Vagina (tissue), 2 donors: ENCODE measurements around the gene KIAA1671. TPM values are rescaled to one million over a fixed set of nuclear protein-coding genes. Genes with fewer than 3 reads are reported as not detected.

ENCODE experiments used
- DNase-seq, 2 donors: peaks; one replicate each; pipeline ENCODE4 v3.0.0-alpha.2; 2017; ENCODE audit errors: extremely low spot score in 2 of 2
- H3K27ac ChIP-seq: fragments of 200-600 bp; sonication (generic); one replicate; pipeline ENCODE4 v1.5.1; 2019
- H3K27me3 ChIP-seq: fragments of 200-600 bp; sonication (generic); one replicate; pipeline ENCODE4 v1.5.1; 2019
- H3K36me3 ChIP-seq, 2 donors: fragments of 200-600 bp; sonication (generic); one replicate each; pipeline ENCODE4 v1.5.1; 2017 to 2019
- H3K4me1 ChIP-seq: fragments of 200-600 bp; sonication (generic); one replicate; pipeline ENCODE4 v1.5.1; 2019
- H3K4me3 ChIP-seq, 2 donors: fragments of 200-600 bp; sonication (generic); 1 replicate in 1 of 2; 2 replicates in 1 of 2; pipeline ENCODE4 v1.5.1; 2016 to 2019
- H3K9me3 ChIP-seq: fragments of 200-600 bp; sonication (generic); one replicate; pipeline ENCODE4 v1.5.1; 2019
- POLR2A ChIP-seq, 2 donors: fragments of 450-650 bp; IDR thresholded peaks; one replicate each; pipeline ENCODE4 v1.6.1; 2017; ENCODE audit warnings: antibody characterized with exemption in 2 of 2, mild to moderate bottlenecking in 2 of 2, moderate library complexity in 2 of 2
- POLR2AphosphoS5 ChIP-seq, 2 donors: sonication (generic); formaldehyde crosslinking; IDR thresholded peaks; one replicate each; pipeline ENCODE4 v1.9.0; 2017; ENCODE audit warnings: antibody characterized with exemption in 2 of 2, mild to moderate bottlenecking in 2 of 2, low read depth in 1 of 2; ENCODE audit not compliant: insufficient read depth in 1 of 2
- intact Hi-C: fragments of 100-400 bp; cut with DNase I; formaldehyde crosslinking; loops from one replicate; pipeline ENCODE4 v1.15.1; 2023
- total RNA-seq: library from RNA; depleted of rRNA; stranded (reverse); fragments of >200 nt; gene quantifications from one replicate; pipeline ENCODE4 v1.2.3, GENCODE V29; 2016
- TF ChIP-seq, protein P1 (sequence below), 3 experiments: fragments of 450-650 bp in 2 of 3; fragments of 200-600 bp in 1 of 3; sonication (generic) in 1 of 3; IDR thresholded peaks; one replicate each; pipeline ENCODE4 v1.5.1; 2017 to 2019; ENCODE audit warnings: antibody characterized with exemption in 3 of 3, mild to moderate bottlenecking in 2 of 3, moderate library complexity in 2 of 3

The KIAA1671 gene
- total RNA-seq, 1 donor from 2014 or later: 54.0 TPM

DNA sequence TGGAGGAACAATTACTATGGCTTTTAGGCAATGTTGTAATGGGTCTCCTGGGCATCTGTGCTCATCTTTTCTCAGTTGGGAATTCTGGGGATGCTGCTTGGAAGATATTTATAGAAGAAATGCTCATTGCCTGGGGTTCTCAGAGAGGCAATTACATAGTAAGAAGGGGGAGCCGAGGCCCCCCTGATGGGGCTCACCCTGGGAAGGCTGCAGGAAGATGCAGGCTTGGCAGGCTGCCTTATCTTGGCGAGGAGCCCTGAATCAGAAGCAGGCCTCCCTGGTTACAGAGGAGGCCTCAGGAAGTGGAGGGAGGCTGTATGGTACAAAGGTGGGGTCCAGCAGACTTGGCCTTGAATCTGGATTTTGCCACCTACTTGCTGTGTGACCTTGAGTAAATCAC, 186.5 kb downstream of the KIAA1671 start:
- TF ChIP-seq, protein P1, sequence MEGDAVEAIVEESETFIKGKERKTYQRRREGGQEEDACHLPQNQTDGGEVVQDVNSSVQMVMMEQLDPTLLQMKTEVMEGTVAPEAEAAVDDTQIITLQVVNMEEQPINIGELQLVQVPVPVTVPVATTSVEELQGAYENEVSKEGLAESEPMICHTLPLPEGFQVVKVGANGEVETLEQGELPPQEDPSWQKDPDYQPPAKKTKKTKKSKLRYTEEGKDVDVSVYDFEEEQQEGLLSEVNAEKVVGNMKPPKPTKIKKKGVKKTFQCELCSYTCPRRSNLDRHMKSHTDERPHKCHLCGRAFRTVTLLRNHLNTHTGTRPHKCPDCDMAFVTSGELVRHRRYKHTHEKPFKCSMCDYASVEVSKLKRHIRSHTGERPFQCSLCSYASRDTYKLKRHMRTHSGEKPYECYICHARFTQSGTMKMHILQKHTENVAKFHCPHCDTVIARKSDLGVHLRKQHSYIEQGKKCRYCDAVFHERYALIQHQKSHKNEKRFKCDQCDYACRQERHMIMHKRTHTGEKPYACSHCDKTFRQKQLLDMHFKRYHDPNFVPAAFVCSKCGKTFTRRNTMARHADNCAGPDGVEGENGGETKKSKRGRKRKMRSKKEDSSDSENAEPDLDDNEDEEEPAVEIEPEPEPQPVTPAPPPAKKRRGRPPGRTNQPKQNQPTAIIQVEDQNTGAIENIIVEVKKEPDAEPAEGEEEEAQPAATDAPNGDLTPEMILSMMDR (IDR thresholded peaks at IDR 0.05): no peak
- TF ChIP-seq POLR2A (IDR thresholded peaks at IDR 0.05): no peak
- no peaks in the 10 kb centered on the region for H3K36me3 ChIP-seq
- no peak for DNase-seq
- H3K27me3 ChIP-seq: no peaks in the 10 kb centered on the region
- no peaks in the 10 kb centered on the region for H3K9me3 ChIP-seq
- no peak overlapping the region for H3K27ac ChIP-seq
- intact Hi-C loops: no loop called here
- peaks cover 42% of the 10 kb centered on the region for H3K4me1 ChIP-seq
- no peak overlapping the region for H3K4me3 ChIP-seq

DNA sequence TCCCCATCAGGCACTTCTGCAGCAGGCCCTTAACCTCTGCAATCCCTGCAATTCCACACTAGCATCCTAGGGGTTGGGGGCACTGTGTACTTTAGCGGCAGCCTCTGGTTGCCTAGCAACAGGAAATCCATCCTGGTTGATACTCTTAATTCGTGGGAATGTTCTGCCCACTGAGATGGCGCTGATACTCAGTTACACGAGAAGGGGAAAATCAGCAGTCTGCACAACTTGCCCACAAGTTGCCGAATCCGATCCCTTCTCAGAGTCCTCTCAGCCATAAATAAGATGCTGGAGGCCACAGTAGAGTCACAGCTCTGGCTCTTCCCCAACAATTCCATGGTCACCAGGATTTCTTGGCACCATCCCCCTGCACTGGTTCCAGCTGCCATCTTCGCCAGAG, 189.6 kb downstream of the KIAA1671 start:
- no peak overlapping the region for H3K27ac ChIP-seq
- no peaks in the 10 kb centered on the region for H3K36me3 ChIP-seq
- H3K27me3 ChIP-seq: no peaks in the 10 kb centered on the region
- H3K4me3 ChIP-seq: no peak overlapping the region
- intact Hi-C loops: no loop called here
- DNase-seq: no peak
- no peaks in the 10 kb centered on the region for H3K9me3 ChIP-seq
- H3K4me1 ChIP-seq: peaks cover 23% of the 10 kb centered on the region
- TF ChIP-seq, protein P1 (IDR thresholded peaks at IDR 0.05): no peak
- no peak for TF ChIP-seq POLR2A (IDR thresholded peaks at IDR 0.05)
- no peak for TF ChIP-seq POLR2AphosphoS5 (IDR thresholded peaks at IDR 0.05; ENCODE audit: insufficient read depth in 1 of 2, low read depth in 1 of 2)

DNA sequence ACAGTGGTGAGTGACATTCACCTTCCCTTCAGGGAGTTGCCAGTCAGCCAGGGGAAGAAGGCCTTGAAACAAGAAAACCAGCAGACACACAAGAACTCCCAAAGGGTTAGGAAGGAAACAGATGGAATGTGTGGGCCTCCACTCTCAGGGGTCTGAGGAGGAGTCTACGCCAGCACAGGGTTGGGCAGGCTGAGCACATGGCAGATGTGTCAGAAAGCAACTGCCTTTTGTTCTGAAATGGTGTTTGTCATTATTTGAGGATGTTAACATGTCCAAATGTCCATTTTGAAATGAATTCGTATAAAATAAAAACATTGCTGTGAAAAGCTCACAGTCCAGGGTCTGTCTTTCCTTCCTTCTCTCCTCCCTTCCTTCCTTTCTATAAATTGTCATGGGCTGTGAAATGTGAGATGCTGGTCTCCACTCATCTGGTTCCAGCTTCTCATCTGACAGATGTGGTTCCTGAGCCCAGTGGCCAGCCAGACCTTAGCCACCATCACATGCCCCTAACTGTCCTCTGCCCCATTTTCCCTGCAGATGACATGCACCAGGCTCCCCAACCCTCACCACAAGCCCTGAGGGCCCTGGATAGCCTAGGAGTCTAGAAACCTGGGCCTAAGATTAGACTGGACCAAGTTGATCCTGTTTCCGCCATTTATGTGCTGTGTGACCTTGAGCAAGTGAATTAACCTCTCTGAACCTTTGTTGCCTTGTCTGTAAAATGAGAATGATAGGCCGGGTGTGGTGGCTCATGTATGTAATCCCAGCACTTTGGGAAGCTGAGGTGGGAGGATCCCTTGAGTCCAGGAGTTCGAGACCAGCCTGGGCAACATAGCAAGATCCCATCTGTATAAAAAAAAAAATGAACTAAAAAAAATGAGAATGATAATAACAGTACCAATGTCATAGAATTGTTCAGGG, 190.9 kb downstream of the KIAA1671 start:
- Histone ChIP-seq H3K4me1 (peaks cover 24% of the 10 kb centered on the region), H3K9me3 (no peaks in the 10 kb centered on the region), H3K4me3 (no peak overlapping the region), H3K27ac (no peak overlapping the region), H3K27me3 (no peaks in the 10 kb centered on the region), H3K36me3 (no peaks in the 10 kb centered on the region)
- intact Hi-C loops: no loop called here
- DNase-seq: no peak
- TF ChIP-seq, protein P1 (IDR thresholded peaks at IDR 0.05): no peak
- no peak for TF ChIP-seq POLR2A (IDR thresholded peaks at IDR 0.05)
- no peak for TF ChIP-seq POLR2AphosphoS5 (IDR thresholded peaks at IDR 0.05; ENCODE audit: insufficient read depth in 1 of 2, low read depth in 1 of 2)

DNA sequence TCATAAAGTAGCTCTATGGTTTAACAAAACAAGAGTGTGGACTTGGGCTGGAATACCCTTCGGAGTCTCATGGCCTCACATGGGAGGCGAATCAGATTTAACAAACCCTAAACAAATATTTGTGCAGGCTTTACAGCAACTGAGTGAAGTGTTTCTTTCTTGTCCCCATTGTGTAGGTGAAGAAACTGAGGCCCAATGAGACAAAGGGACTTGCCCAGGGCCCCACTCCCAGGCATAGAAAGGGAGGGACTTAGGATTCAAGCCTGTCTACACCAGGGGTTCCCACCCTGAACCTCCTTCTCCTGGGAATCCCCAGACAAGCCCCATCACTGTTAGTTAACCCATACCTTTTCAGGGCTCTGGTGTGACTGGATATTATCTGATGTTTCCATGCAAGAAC, 192.0 kb downstream of the KIAA1671 start:
- no peak for DNase-seq
- Histone ChIP-seq H3K27me3 (no peaks in the 10 kb centered on the region), H3K4me1 (peaks cover 32% of the 10 kb centered on the region), H3K36me3 (no peaks in the 10 kb centered on the region), H3K9me3 (no peaks in the 10 kb centered on the region), H3K4me3 (no peak overlapping the region), H3K27ac (no peak overlapping the region)
- TF ChIP-seq POLR2AphosphoS5 (IDR thresholded peaks at IDR 0.05; ENCODE audit: insufficient read depth in 1 of 2, low read depth in 1 of 2) (no peak), POLR2A (IDR thresholded peaks at IDR 0.05) (no peak)
- TF ChIP-seq, protein P1 (IDR thresholded peaks at IDR 0.05): no peak
- intact Hi-C loops: no loop called here

DNA sequence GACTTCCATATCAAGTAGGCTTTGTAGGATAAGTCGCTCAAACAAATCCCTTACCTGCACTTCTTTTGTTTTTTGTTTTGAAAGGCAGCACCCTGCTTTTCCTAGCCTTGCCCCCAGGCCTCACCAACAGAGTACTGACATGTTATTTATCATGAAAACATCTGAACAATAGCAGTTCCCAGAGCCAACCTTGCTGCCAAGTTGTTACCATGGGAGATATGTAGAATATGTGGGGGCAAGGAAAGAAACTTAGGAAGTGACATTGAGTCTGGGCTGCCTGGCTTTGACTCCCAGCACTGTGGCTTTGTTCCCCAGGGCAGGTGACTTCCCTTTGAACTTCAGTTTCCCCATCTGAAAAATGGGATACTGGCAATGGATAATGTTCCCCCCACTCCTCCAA, 193.8 kb downstream of the KIAA1671 start:
- intact Hi-C loops: no loop called here
- peaks cover 32% of the 10 kb centered on the region for H3K4me1 ChIP-seq
- DNase-seq: no peak

More for the DNA sequence above, 193.8 kb downstream of the KIAA1671 start:
- Histone ChIP-seq H3K36me3 (no peaks in the 10 kb centered on the region), H3K27ac (no peak overlapping the region), H3K9me3 (no peaks in the 10 kb centered on the region), H3K4me3 (no peak overlapping the region), H3K27me3 (no peaks in the 10 kb centered on the region)
- TF ChIP-seq POLR2AphosphoS5 (IDR thresholded peaks at IDR 0.05; ENCODE audit: insufficient read depth in 1 of 2, low read depth in 1 of 2): no peak
